SJSA1 (cell line): Measurements from ENCODE around the gene UNK. TPM values are rescaled to one million over a fixed set of nuclear protein-coding genes. Genes with fewer than 3 reads are reported as not detected.

ENCODE experiments used
- total RNA-seq: library from RNA; depleted of rRNA; stranded (reverse); fragments of >200 nt; shearing (Covaris generic); gene quantifications from 2 replicates; pipeline ENCODE4 v1.2.3, GENCODE V29; 2014; rRNA removed

The UNK gene
- total RNA-seq, 1 experiment from 2014 or later: 42.8 TPM

Other genes with a start within 250 kb of the UNK start
- 0.03 TPM in 1 of 2 replicates, not detected in the other for gene MYO15B, start 197.0 kb upstream of the UNK start, total RNA-seq
- gene SMIM5, start 151.4 kb upstream of the UNK start, total RNA-seq: 0.05 TPM in 1 of 2 replicates, not detected in the other
- gene RECQL5, start 117.7 kb upstream of the UNK start, total RNA-seq: 15.7 and 19.5 TPM in 2 replicates
- 90.5 and 208 TPM in 2 replicates for gene SAP30BP, start 117.5 kb upstream of the UNK start, total RNA-seq
- gene ITGB4, start 63.3 kb upstream of the UNK start, total RNA-seq: not detected in 2 replicates
- 50.5 and 50.6 TPM in 2 replicates for gene GALK1, start 19.6 kb upstream of the UNK start, total RNA-seq
- gene UNC13D, start 59.6 kb downstream of the UNK start, total RNA-seq: not detected in 2 replicates
- gene WBP2, start 70.5 kb downstream of the UNK start, total RNA-seq: 22.6 and 28.8 TPM in 2 replicates
- 11.9 and 17.5 TPM in 2 replicates for gene TRIM47, start 93.8 kb downstream of the UNK start, total RNA-seq
- gene TRIM65, start 112.1 kb downstream of the UNK start, total RNA-seq: 11.9 and 17.6 TPM in 2 replicates
- gene MRPL38, start 120.1 kb downstream of the UNK start, total RNA-seq: 54.0 and 55.7 TPM in 2 replicates
- 20.1 and 29.0 TPM in 2 replicates for gene FBF1, start 156.2 kb downstream of the UNK start, total RNA-seq
- 32.0 and 33.4 TPM in 2 replicates for gene ACOX1, start 194.4 kb downstream of the UNK start, total RNA-seq
- gene TEN1, start 194.4 kb downstream of the UNK start, total RNA-seq: 26.9 and 31.0 TPM in 2 replicates
- gene CDK3, start 216.0 kb downstream of the UNK start, total RNA-seq: 2.0 and 5.1 TPM in 2 replicates
- gene EVPL, start 242.5 kb downstream of the UNK start, total RNA-seq: not detected in 2 replicates